Suppressor macrophage (primary cell): Measurements from ENCODE around the gene BFSP2.
A peak's percentile ranks its signal among the peaks of the same experiment; 100 is the strongest.

ENCODE experiments used
- DNase-seq, 4 experiments: peaks; one replicate each; pipeline ENCODE4 v3.0.0-alpha.2; 2020 to 2022

Gene BFSP2

GRCh38 chr3:133419151-133419909, 19.5 kb downstream of the BFSP2 start:
- no peak for DNase-seq

DNA sequence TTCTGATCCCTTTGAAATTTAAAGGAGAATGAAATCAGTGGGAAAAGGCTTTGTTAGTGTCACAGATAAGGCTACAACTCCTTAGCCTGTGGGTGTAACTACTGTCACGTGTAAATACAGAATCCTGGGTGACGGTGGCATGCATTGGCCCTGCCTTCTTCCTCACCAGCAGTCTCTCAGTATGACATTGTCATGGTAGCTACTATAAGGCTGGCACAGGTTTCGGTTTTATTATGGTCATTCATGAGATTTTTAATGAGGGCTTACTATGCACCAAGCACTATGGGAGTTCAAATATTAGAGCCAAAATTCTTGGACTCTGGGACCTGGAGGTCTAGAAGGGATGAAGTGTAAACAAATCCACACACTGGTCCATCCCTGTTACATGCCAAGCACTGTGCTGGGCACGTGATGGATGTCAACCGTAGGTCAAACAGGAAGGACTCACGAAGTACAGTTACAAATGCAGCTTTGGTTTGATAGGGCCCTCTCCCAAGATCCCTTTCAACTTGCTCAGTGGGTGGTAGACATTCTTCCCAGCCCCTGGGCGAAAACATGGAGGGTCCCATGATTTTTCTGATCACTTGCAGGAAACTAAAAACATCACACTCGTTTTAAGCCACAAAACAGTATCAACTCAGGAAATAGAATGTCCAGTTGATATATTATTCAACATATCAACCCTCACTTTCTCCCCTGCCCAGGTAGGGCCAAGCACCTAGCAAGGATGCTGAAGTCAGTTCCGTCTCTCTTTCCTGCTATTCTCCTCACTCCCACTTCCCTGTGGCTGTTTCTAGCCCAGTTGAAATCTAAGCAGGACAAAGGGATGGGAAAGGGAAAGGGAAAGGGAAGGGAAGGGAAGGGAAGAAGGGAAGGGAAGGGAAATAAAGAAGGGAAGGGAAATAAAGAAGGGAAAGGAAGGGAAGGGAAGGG, 25.3 kb downstream of the BFSP2 start:
- DNase-seq: no peak

GRCh38 chr3:133425898-133426297, 26.0 kb downstream of the BFSP2 start:
- no peak for DNase-seq

DNA sequence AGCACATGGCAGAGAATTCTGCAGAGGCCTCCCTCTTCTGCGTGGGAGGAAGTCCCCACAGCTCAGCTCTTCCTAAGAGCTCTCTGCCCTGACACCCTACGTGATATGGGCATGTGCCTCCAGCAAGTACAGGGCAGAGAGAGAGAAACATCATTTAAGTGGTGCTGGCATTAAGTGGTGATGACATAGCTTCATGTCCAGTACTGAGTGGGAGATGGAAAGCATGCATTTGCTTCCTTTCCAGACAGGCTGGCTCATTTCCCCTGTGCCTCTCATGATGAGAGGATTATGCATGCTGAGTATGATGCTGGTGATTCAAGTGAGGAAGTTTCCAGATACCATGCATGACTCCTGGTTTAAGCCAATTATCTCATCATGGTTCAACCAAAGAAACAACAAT, 26.9 kb downstream of the BFSP2 start:
- DNase-seq: peak; percentile 79 to 95 (median 86)

DNA sequence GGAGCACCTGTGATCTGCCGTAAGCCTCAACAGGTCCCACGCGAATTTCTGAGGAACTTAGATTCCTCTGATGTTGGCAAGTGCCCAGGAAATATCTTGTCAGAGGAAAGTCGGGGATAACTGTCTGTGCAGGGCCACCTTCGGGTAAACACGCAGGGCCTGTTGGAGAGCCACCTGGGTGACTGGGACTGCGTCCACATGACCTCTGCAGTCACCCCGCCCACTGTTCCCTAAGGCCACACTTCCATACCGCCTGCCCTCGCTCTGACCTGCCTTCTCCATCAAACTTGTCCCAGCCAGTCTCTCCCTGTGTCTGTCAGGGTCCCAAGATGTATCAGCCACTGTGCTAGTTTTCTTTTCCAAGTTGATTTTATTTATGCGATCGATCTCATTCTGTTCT, 28.7 kb downstream of the BFSP2 start:
- DNase-seq: peak in 1 of 4 experiments; percentile 5

- no peak for DNase-seq
Measured at GRCh38 chr3:133429063-133429462, 29.2 kb downstream of the BFSP2 start.

DNA sequence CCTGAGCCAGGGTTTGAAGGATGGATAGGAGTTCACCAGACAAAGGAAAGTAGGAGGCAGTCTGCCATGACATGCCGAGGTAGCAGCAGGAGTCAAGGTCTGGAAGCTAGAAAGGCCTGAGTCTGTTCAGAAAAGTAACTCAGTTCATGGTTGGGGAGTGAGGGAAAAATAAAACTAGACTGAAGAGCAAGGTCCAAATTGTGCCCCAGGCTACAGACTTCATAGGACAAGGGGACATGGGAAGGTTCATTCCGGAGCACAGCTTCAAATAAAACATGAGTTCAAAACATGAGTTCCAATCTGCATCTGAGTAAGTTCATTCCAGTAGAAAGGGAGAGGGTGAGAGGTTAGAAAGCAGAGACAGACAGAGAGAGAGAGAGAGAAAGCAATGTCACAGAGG, 39.7 kb downstream of the BFSP2 start:
- no peak for DNase-seq

DNA sequence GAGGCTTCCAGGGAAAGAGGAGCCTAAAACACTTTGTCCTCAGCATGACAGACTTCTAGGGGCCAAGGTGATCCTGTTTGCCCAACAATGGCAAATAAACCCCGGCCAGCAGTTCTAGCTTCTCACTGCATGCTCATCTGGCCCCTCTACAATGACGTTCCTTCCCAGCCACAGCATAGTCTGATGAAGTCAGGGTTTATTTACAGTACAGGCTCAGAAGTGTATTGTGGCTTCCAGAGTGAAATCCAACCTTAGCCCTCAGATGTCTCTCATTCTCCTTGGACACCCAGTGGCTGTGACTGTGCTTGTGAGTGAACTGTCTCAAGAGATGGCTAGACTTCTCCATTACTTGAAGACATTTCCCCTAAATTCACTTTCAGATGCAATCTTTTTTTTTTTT, 40.8 kb downstream of the BFSP2 start:
- DNase-seq: no peak

GRCh38 chr3:133441867-133442270, 42.0 kb downstream of the BFSP2 start:
- DNase-seq: no peak

GRCh38 chr3:133442518-133442917, 42.7 kb downstream of the BFSP2 start:
- DNase-seq: no peak

GRCh38 chr3:133443649-133444422, 44.0 kb downstream of the BFSP2 start:
- DNase-seq: no peak

DNA sequence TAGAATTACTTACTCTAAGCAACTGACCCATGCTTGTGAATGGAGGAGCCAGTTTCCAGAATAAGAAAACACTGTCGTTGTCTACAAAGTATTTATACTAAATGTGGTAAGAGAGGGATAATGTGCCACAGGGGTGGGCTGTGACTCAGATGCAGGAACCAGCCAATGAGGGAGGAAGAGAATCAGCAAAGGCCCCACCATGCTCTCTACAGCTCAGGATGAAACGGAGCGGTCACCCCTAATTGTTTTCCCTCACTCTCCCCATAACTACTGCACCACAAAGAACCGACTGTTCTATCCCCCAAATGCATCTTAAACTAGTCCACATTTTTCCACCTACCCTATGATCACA, 44.5 kb downstream of the BFSP2 start:
- DNase-seq: no peak

- no peak for DNase-seq
Measured at GRCh38 chr3:133445108-133445507, 45.3 kb downstream of the BFSP2 start.

GRCh38 chr3:133447750-133448477, 48.1 kb downstream of the BFSP2 start:
- no peak for DNase-seq

- peak in 3 of 4 experiments; percentile 35 to 48 (median 40) for DNase-seq
Measured at GRCh38 chr3:133448478-133449122, 48.7 kb downstream of the BFSP2 start.

- no peak for DNase-seq
Measured at GRCh38 chr3:133451309-133451708, 51.5 kb downstream of the BFSP2 start.

DNA sequence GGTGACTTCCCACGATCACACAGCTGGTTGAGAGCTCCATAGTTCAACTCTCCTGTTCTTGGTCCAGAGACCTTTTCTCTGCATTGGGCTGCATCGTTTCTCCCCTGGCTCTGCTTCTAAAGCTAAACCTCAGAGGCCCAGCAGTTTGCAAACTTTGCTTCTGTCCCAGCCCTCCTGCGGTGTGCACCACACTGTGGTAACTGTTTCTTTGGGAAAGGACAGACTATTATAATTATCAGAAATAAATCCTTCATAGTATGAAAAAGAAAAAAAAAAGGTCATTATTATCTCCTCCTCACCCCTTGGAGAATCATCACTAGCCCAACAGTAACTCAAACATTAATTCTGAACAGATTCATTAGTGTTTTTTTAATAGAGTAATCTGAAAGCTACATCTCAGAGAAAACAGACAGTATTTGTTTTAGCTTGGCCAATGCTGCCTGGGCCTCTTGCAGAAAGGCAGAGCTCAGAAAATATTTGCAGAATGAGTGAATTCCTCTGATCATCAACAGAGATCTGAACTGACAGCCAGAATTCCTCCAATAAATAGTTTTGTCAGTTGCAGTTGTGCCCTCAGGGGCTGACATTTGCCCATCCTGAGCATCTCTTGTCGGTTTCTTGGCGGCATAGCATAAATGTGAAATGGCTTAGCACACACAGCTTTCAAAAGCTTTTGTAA, 52.9 kb downstream of the BFSP2 start:
- DNase-seq: no peak

GRCh38 chr3:133453383-133453782, 53.5 kb downstream of the BFSP2 start:
- DNase-seq: no peak

- no peak for DNase-seq
Measured at GRCh38 chr3:133455281-133455680, 55.4 kb downstream of the BFSP2 start.

- DNase-seq: no peak
Measured at GRCh38 chr3:133455960-133456359, 56.1 kb downstream of the BFSP2 start.

GRCh38 chr3:133457025-133457424, 57.2 kb downstream of the BFSP2 start:
- DNase-seq: no peak
